GM10847 (cell line): ENCODE data around the gene TOX4.

ENCODE experiments used
- POLR2A ChIP-seq: IDR thresholded peaks from 2 replicates; pipeline ENCODE4 v1.6.1; 2011; ENCODE audit not compliant: insufficient read length; ENCODE audit errors: extremely low read depth

Gene TOX4

GRCh38 chr14:21541413-21542074 is 64.5 kb downstream of the TOX4 start:
- TF ChIP-seq POLR2A, result no peak

- no peak for TF ChIP-seq POLR2A
These were observed 66.5 kb downstream of the TOX4 start for GRCh38 chr14:21543521-21543960.

GRCh38 chr14:21543963-21544362 is 67.0 kb downstream of the TOX4 start:
- TF ChIP-seq POLR2A, result no peak
